K562 (cell line): Measurements from ENCODE around the gene MASP1.

Source experiments
- NCOA4 ChIP-seq: fragments of 450-650 bp; IDR thresholded peaks from 2 replicates; pipeline ENCODE4 v1.6.1; 2018; ENCODE audit warnings: mild to moderate bottlenecking; ENCODE audit not compliant: partially characterized antibody
- TF ChIP-seq, protein P1 (sequence below): fragments of 250-450 bp; sonication (Bioruptor Pico); IDR thresholded peaks from 2 replicates; pipeline ENCODE4 v1.5.0; 2020; ENCODE audit warnings: mild to moderate bottlenecking, borderline replicate concordance

DNA sequence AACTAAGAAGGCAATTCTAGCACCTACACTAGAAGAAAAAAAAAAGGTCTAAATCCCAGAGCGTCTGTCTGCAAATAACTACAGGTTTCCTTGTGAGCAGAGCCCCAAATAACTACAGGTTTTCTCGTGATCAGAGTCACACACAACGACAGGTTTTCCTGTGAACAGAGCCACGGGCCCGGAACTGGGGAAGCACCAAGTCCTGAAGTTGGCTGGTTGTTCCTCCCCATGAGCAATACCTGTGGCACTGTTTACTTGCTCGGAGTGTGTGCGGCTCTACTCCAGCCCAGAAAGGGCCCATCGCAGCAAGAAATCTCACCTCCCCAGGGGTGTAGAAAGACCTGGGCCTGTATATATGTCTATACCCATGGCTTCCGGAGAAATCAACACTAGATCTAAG lies 644 bp upstream of the MASP1 start:
- TF ChIP-seq, protein P1, sequence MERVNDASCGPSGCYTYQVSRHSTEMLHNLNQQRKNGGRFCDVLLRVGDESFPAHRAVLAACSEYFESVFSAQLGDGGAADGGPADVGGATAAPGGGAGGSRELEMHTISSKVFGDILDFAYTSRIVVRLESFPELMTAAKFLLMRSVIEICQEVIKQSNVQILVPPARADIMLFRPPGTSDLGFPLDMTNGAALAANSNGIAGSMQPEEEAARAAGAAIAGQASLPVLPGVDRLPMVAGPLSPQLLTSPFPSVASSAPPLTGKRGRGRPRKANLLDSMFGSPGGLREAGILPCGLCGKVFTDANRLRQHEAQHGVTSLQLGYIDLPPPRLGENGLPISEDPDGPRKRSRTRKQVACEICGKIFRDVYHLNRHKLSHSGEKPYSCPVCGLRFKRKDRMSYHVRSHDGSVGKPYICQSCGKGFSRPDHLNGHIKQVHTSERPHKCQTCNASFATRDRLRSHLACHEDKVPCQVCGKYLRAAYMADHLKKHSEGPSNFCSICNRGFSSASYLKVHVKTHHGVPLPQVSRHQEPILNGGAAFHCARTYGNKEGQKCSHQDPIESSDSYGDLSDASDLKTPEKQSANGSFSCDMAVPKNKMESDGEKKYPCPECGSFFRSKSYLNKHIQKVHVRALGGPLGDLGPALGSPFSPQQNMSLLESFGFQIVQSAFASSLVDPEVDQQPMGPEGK (CRISPR knock-in tag), result no peak
- no peak for TF ChIP-seq NCOA4
